ENCODE data around the gene DNAJC2. TPM values are rescaled to one million over a fixed set of nuclear protein-coding genes. Genes with fewer than 3 reads are reported as not detected.

The DNAJC2 gene
- total RNA-seq, 2 experiments from 2014 or later: 45.8 to 48.9 TPM

GRCh38 chr7:103379270-103379975 lies 34.9 kb upstream of the DNAJC2 start:
- DNase-seq (no peak), ATAC-seq (no peak)
- Mint-ChIP-seq H3K27ac (no peak overlapping the region), H3K36me3 (ENCODE audit: low read depth) (no peaks in the 10 kb centered on the region), H3K4me3 (no peak overlapping the region), H3K27me3 (peaks cover 2% of the 10 kb centered on the region), H3K9me3 (no peaks in the 10 kb centered on the region), H3K4me1 (ENCODE audit: low read depth) (no peaks in the 10 kb centered on the region)
- CTCF ChIA-PET: interaction anchor here (1.0 kb wide), 1 partner anchor 18 kb away, joined by 4 read pairs; no protein-coding TSS in a partner anchor
- no peak for TF ChIP-seq CTCF (IDR thresholded peaks at IDR 0.05)
- POLR2A ChIA-PET: no interaction called here
- intact Hi-C loops (cut with micrococcal nuclease): no loop called here

- DNase-seq (no peak), ATAC-seq (no peak)
- intact Hi-C loops (cut with micrococcal nuclease): no loop called here
- ChIA-PET POLR2A (no interaction called here), CTCF (no interaction called here)
- no peak for TF ChIP-seq CTCF (IDR thresholded peaks at IDR 0.05)
- Mint-ChIP-seq H3K9me3 (no peaks in the 10 kb centered on the region), H3K4me3 (no peak overlapping the region), H3K27ac (no peak overlapping the region), H3K27me3 (peaks cover 2% of the 10 kb centered on the region), H3K4me1 (ENCODE audit: low read depth) (no peaks in the 10 kb centered on the region), H3K36me3 (ENCODE audit: low read depth) (no peaks in the 10 kb centered on the region)
Observed at GRCh38 chr7:103373866-103374643, 29.5 kb upstream of the DNAJC2 start.

- Mint-ChIP-seq H3K27me3 (no peaks in the 10 kb centered on the region), H3K4me3 (no peak overlapping the region), H3K27ac (no peak overlapping the region), H3K36me3 (ENCODE audit: low read depth) (peaks cover 25% of the 10 kb centered on the region), H3K4me1 (ENCODE audit: low read depth) (no peaks in the 10 kb centered on the region), H3K9me3 (no peaks in the 10 kb centered on the region)
- CTCF ChIA-PET: no interaction called here
- TF ChIP-seq CTCF (IDR thresholded peaks at IDR 0.05): no peak
- ATAC-seq (no peak), DNase-seq (no peak)
- intact Hi-C loops (cut with micrococcal nuclease): no loop called here
- POLR2A ChIA-PET: no interaction called here
Observed at GRCh38 chr7:103369432-103369831, 24.9 kb upstream of the DNAJC2 start.

- Mint-ChIP-seq H3K4me3 (peak overlapping the region; percentile 94), H3K27ac (peak overlapping the region; percentile 47), H3K27me3 (no peaks in the 10 kb centered on the region), H3K4me1 (ENCODE audit: low read depth) (peaks cover 45% of the 10 kb centered on the region), H3K9me3 (no peaks in the 10 kb centered on the region), H3K36me3 (ENCODE audit: low read depth) (peaks cover 32% of the 10 kb centered on the region)
- CTCF ChIA-PET: no interaction called here
- ATAC-seq (no peak), DNase-seq (no peak)
- intact Hi-C loops (cut with micrococcal nuclease): loop anchor here (5.0 kb wide), 1 partner anchor 48 kb away; no protein-coding TSS in a partner anchor
- POLR2A ChIA-PET: no interaction called here
- TF ChIP-seq CTCF (IDR thresholded peaks at IDR 0.05): no peak
Observed at GRCh38 chr7:103349805-103350204, 5.2 kb upstream of the DNAJC2 start.

GRCh38 chr7:103348959-103349358 lies 4.4 kb upstream of the DNAJC2 start:
- ATAC-seq: no peak
- POLR2A ChIA-PET: interaction anchor here (1.6 kb wide), 1 partner anchor 19 kb away, joined by 4 read pairs; no protein-coding TSS in a partner anchor

More at GRCh38 chr7:103348959-103349358, 4.4 kb upstream of the DNAJC2 start:
- Mint-ChIP-seq H3K9me3 (no peaks in the 10 kb centered on the region), H3K27me3 (no peaks in the 10 kb centered on the region), H3K27ac (peak overlapping the region; percentile 53), H3K36me3 (ENCODE audit: low read depth) (peaks cover 36% of the 10 kb centered on the region), H3K4me3 (peak overlapping the region; percentile 94), H3K4me1 (ENCODE audit: low read depth) (peaks cover 45% of the 10 kb centered on the region)
- DNase-seq: no peak
- no peak for TF ChIP-seq CTCF (IDR thresholded peaks at IDR 0.05)
- CTCF ChIA-PET: no interaction called here
- intact Hi-C loops (cut with micrococcal nuclease): loop anchor here (5.0 kb wide), 1 partner anchor 47 kb away; no protein-coding TSS in a partner anchor

All from activated CD8-positive, alpha-beta T cell treated with anti-CD3 and anti-CD28 coated beads for 36 hours (primary cell).